ENCODE data around the gene CLSTN3. TPM values are rescaled to one million over a fixed set of nuclear protein-coding genes. Genes with fewer than 3 reads are reported as not detected.

CLSTN3 gene
- total and polyA plus RNA-seq, 2 of the 13 experiments (the other 11 are each of a cell fraction or from before 2014, with no cell fraction given) = 26.2 to 94.1 TPM

- BruUV-seq (replicated peaks) = no TSS peak
- H3K9me3 ChIP-seq (ENCODE audit: low read length) = no peaks in the 10 kb centered on the region
- no peak overlapping the region for H3K4me3 ChIP-seq (replicated peaks in 1 of 3; ENCODE audit: insufficient read depth in 1 of 3, low read depth in 2 of 3, low read length in 3 of 3)
- no peak for DNase-seq (ENCODE audit: low spot score)
- POLR2A ChIA-PET = no interaction called here
- no peak for FAIRE-seq
- no peak for ATAC-seq
- H4K20me1 ChIP-seq (ENCODE audit: insufficient read depth, low read length) = no peaks in the 10 kb centered on the region
- H3K4me2 ChIP-seq (ENCODE audit: low read depth, low read length) = no peak overlapping the region
- H3K79me2 ChIP-seq (ENCODE audit: insufficient read depth, low read length) = no peaks in the 10 kb centered on the region
- H3K27ac ChIP-seq (ENCODE audit: extremely low read length, insufficient read depth, low read length) = no peak overlapping the region
- H3K27me3 ChIP-seq (ENCODE audit: control insufficient read depth in 1 of 2, insufficient read depth in 2 of 2, low read length in 2 of 2) = no peaks in the 10 kb centered on the region
- no peak overlapping the region for H3K9ac ChIP-seq (ENCODE audit: insufficient read depth, low read depth, low read length)
- H3K4me1 ChIP-seq (ENCODE audit: insufficient read depth, low read length) = peaks cover 22% of the 10 kb centered on the region
- in situ Hi-C loops (cut with HindIII; ENCODE audit: extremely low pct_ligation_motif_present, low pct_unique_long_range_greater_than_20kb) (loop anchor here (10.0 kb wide), 2 partner anchors 52 to 172 kb away; partner anchors contain the start of genes C12orf57, C1S and RNU7-1), intact Hi-C loops (cut with micrococcal nuclease; ENCODE audit: unreplicated experiment) (no loop called here)
- WGBS (ENCODE audit: low lambda C conversion rate) = 96% methylated on average over 3 of the region's 9 CpGs
- no peak overlapping the region for H2AFZ ChIP-seq (ENCODE audit: low read length)
- CTCF ChIA-PET (ENCODE audit: low intra/inter-chr PET ratio, low total read pairs) = no interaction called here
- H3K36me3 ChIP-seq (replicated peaks in 1 of 2; ENCODE audit: control insufficient read depth in 1 of 2, insufficient read depth in 2 of 2, low read length in 2 of 2) = peaks cover 3 to 8% of the 10 kb centered on the region in 2 experiments; a peak in 3 of 5 replicates
- no peak for TF ChIP-seq UBTF (CRISPR knock-in tag; IDR thresholded peaks at IDR 0.05)
- no peak for TF ChIP-seq ZNF768 (CRISPR knock-in tag; IDR thresholded peaks at IDR 0.05)
- no peak for TF ChIP-seq HIVEP1 (CRISPR knock-in tag; IDR thresholded peaks at IDR 0.05)
- no peak for TF ChIP-seq HNF4A (CRISPR knock-in tag; IDR thresholded peaks at IDR 0.05)
- TF ChIP-seq FOXA1 (IDR thresholded peaks at IDR 0.05) = no peak
- no peak for TF ChIP-seq FOXA1 (CRISPR knock-in tag; IDR thresholded peaks at IDR 0.05)
- TF ChIP-seq ZNF225 (CRISPR knock-in tag; IDR thresholded peaks at IDR 0.05) = no peak
- TF ChIP-seq LCORL (IDR thresholded peaks at IDR 0.05) = no peak
- no peak for TF ChIP-seq LCORL (CRISPR knock-in tag; IDR thresholded peaks at IDR 0.05)
- TF ChIP-seq FOSL2 (CRISPR knock-in tag; IDR thresholded peaks at IDR 0.05) = no peak
- TF ChIP-seq SPEN (CRISPR knock-in tag; IDR thresholded peaks at IDR 0.05; ENCODE audit: low read depth) = no peak
- TF ChIP-seq ATF2 (CRISPR knock-in tag; IDR thresholded peaks at IDR 0.05) = no peak
- TF ChIP-seq ZBTB37 (CRISPR knock-in tag; IDR thresholded peaks at IDR 0.05) = no peak
- TF ChIP-seq TRIM22 (IDR thresholded peaks at IDR 0.05) = no peak
- TF ChIP-seq ZNF761 (CRISPR knock-in tag; conservative IDR thresholded peaks at IDR 0.05) = no peak
- no peak for TF ChIP-seq ZFP1 (CRISPR knock-in tag; IDR thresholded peaks at IDR 0.05)
- no peak for TF ChIP-seq SP5 (CRISPR knock-in tag; IDR thresholded peaks at IDR 0.05; ENCODE audit: borderline replicate concordance, low read depth)
- TF ChIP-seq ZNF10 (CRISPR knock-in tag; IDR thresholded peaks at IDR 0.05; ENCODE audit: borderline replicate concordance, low read depth) = no peak
- no peak for TF ChIP-seq ZBTB25 (CRISPR knock-in tag; IDR thresholded peaks at IDR 0.05)
- TF ChIP-seq ZNF484 (CRISPR knock-in tag; IDR thresholded peaks at IDR 0.05; ENCODE audit: borderline replicate concordance, low read depth) = no peak
Observed at GRCh38 chr12:7116916-7117315, 13.3 kb upstream of the CLSTN3 start.

Measured in HepG2 (cell line).